Measurements from ENCODE around the gene VPS45. TPM values are rescaled to one million over a fixed set of nuclear protein-coding genes. Genes with fewer than 3 reads are reported as not detected.

VPS45 gene
- total and polyA plus RNA-seq, 2 of the 13 experiments (the other 11 are each of a cell fraction or from before 2014, with no cell fraction given) = 15.2 to 25.2 TPM

DNA sequence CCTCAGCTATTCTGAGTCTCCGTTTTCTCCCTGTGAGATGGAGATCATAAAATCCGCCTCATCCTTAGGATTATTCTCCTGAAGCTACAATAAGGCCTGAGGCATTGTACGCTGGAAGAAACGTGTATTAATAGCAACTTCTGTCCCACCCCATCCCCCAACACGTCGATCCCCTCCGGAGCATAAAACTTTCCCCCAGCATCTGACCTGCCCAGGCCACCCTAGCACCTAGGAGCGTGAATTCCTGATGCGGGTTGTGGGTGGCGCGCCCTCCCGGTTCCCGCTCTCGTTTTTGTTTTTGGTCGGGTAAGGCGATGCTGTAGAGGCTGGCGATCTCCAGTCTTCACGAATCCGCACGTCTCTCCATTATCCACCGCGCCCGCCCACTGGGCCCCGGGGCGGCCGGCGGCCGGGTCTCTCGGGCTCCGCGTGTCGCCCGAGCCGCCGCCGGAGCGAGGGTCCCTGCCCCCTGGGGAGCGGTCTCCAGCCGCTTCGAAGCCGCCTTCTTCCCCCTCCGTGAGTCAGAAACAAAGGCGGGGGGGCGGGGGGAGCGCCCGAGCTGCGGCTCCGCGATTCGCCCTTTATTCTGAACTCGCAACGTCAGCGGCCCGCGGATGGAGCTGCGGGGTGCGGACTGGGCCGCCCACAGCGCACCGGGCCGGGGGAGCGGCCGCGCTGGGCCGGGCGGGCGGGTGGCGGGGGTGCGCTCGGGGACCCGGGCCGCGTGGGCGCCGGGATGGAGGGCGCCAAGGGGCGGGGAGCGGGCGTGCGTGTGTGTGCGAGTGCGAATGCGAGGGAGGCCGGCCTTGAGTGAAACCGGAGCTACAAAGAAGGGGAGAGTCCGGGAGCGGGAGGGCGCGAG, 81.9 kb downstream of the VPS45 start, which contains the start of gene PLEKHO1 (continued):
- TF ChIP-seq, protein P1, sequence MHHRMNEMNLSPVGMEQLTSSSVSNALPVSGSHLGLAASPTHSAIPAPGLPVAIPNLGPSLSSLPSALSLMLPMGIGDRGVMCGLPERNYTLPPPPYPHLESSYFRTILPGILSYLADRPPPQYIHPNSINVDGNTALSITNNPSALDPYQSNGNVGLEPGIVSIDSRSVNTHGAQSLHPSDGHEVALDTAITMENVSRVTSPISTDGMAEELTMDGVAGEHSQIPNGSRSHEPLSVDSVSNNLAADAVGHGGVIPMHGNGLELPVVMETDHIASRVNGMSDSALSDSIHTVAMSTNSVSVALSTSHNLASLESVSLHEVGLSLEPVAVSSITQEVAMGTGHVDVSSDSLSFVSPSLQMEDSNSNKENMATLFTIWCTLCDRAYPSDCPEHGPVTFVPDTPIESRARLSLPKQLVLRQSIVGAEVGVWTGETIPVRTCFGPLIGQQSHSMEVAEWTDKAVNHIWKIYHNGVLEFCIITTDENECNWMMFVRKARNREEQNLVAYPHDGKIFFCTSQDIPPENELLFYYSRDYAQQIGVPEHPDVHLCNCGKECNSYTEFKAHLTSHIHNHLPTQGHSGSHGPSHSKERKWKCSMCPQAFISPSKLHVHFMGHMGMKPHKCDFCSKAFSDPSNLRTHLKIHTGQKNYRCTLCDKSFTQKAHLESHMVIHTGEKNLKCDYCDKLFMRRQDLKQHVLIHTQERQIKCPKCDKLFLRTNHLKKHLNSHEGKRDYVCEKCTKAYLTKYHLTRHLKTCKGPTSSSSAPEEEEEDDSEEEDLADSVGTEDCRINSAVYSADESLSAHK (CRISPR knock-in tag; IDR thresholded peaks at IDR 0.05; ENCODE audit: borderline replicate concordance) = no peak
- TF ChIP-seq GLI4 (CRISPR knock-in tag; IDR thresholded peaks at IDR 0.05; ENCODE audit: borderline replicate concordance) (no peak), FOSL2 (CRISPR knock-in tag; IDR thresholded peaks at IDR 0.05) (peak; percentile 42; the same call in 1 of the 2 replicates), PHF20 (CRISPR knock-in tag; IDR thresholded peaks at IDR 0.05) (no peak), MTA1 (CRISPR knock-in tag; IDR thresholded peaks at IDR 0.05; ENCODE audit: borderline replicate concordance) (peak; percentile 66; the same call in 1 of the 2 replicates), ZNF770 (CRISPR knock-in tag; IDR thresholded peaks at IDR 0.05) (0 out of 2 replicates have a peak, but pooled peaks have one; percentile 12), SRY (CRISPR knock-in tag; IDR thresholded peaks at IDR 0.05) (no peak), SP2 (CRISPR knock-in tag; IDR thresholded peaks at IDR 0.05) (no peak), ZNF788 (CRISPR knock-in tag; IDR thresholded peaks at IDR 0.05; ENCODE audit: borderline replicate concordance) (no peak), PHB2 (IDR thresholded peaks at IDR 0.05; ENCODE audit: partially characterized antibody) (no peak), HNRNPUL1 (IDR thresholded peaks at IDR 0.05; ENCODE audit: low read depth, low read length) (no peak), EEA1 (CRISPR knock-in tag; IDR thresholded peaks at IDR 0.05; ENCODE audit: borderline replicate concordance) (no peak), ZBTB2 (CRISPR knock-in tag; IDR thresholded peaks at IDR 0.05; ENCODE audit: low read depth) (peak; percentile 66; the same call in 1 of the 2 replicates), FOXK1 (CRISPR knock-in tag; IDR thresholded peaks at IDR 0.05; ENCODE audit: borderline replicate concordance, low read depth) (no peak), ZNF441 (CRISPR knock-in tag; IDR thresholded peaks at IDR 0.05; ENCODE audit: borderline replicate concordance) (no peak)
- TF ChIP-seq, protein P2, sequence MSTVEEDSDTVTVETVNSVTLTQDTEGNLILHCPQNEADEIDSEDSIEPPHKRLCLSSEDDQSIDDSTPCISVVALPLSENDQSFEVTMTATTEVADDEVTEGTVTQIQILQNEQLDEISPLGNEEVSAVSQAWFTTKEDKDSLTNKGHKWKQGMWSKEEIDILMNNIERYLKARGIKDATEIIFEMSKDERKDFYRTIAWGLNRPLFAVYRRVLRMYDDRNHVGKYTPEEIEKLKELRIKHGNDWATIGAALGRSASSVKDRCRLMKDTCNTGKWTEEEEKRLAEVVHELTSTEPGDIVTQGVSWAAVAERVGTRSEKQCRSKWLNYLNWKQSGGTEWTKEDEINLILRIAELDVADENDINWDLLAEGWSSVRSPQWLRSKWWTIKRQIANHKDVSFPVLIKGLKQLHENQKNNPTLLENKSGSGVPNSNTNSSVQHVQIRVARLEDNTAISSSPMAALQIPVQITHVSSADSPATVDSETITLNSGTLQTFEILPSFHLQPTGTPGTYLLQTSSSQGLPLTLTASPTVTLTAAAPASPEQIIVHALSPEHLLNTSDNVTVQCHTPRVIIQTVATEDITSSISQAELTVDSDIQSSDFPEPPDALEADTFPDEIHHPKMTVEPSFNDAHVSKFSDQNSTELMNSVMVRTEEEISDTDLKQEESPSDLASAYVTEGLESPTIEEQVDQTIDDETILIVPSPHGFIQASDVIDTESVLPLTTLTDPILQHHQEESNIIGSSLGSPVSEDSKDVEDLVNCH (CRISPR knock-in tag; IDR thresholded peaks at IDR 0.05) = no peak
- TF ChIP-seq, protein P3, sequence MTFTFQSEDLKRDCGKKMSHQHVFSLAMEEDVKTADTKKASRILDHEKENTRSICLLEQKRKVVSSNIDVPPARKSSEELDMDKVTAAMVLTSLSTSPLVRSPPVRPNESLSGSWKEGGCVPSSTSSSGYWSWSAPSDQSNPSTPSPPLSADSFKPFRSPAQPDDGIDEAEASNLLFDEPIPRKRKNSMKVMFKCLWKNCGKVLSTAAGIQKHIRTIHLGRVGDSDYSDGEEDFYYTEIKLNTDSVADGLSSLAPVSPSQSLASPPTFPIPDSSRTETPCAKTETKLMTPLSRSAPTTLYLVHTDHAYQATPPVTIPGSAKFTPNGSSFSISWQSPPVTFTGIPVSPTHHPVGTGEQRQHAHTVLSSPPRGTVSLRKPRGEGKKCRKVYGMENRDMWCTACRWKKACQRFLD (CRISPR knock-in tag; IDR thresholded peaks at IDR 0.05; ENCODE audit: borderline replicate concordance) = no peak

Measured in HepG2 (cell line).